Neutrophil (primary cell): Measurements from ENCODE around the gene PITX3.
"Not testable (repeated sequence)": the region's sequence is repeated elsewhere in the genome, so short reads cannot be mapped to it uniquely, and the experiment has no call there.

Source experiments
- H3K27ac ChIP-seq: fragments of 200-600 bp; sonication (generic); 2 replicates; pipeline ENCODE4 v1.5.1; 2016; ENCODE audit warnings: mild to moderate bottlenecking, moderate library complexity
- H3K27me3 ChIP-seq: fragments of 200-600 bp; sonication (generic); 2 replicates; pipeline ENCODE4 v1.6.0; 2016; ENCODE audit warnings: mild to moderate bottlenecking
- H3K36me3 ChIP-seq: fragments of 200-600 bp; sonication (generic); 2 replicates; pipeline ENCODE4 v1.5.1; 2017
- H3K4me1 ChIP-seq, 2 experiments: fragments of 200-600 bp in 1 of 2; sonication (generic) in 1 of 2; 1 replicate in 1 of 2; 2 replicates in 1 of 2; pipeline versions ENCODE4 v1.5.1 to v1.6.1; 2013 to 2016; ENCODE audit warnings: low read depth in 1 of 2, low read length in 1 of 2, mild to moderate bottlenecking in 1 of 2, moderate library complexity in 1 of 2; ENCODE audit not compliant: control insufficient read depth in 1 of 2, insufficient read depth in 1 of 2
- H3K4me3 ChIP-seq, 2 experiments: fragments of 200-600 bp in 1 of 2; sonication (generic) in 1 of 2; 1 replicate in 1 of 2; 2 replicates in 1 of 2; pipeline ENCODE4 v1.5.1; 2013 to 2016; ENCODE audit warnings: low read depth in 1 of 2, low read length in 1 of 2, mild to moderate bottlenecking in 1 of 2, moderate library complexity in 1 of 2
- H3K9me3 ChIP-seq: fragments of 200-600 bp; sonication (generic); 2 replicates; pipeline ENCODE4 v1.5.1; 2016
- CTCF ChIP-seq: fragments of 200-600 bp; sonication (generic); IDR thresholded peaks from 2 replicates; pipeline ENCODE4 v1.5.1; 2016; ENCODE audit warnings: antibody characterized with exemption

Gene PITX3

GRCh38 chr10:102200751-102201640 is 40.3 kb downstream of the PITX3 start:
- no peaks in the 10 kb centered on the region for H3K4me1 ChIP-seq
- H3K27me3 ChIP-seq: peaks cover 9% of the 10 kb centered on the region
- H3K9me3 ChIP-seq: no peaks in the 10 kb centered on the region
- H3K36me3 ChIP-seq: no peaks in the 10 kb centered on the region
- H3K4me3 ChIP-seq: no peak overlapping the region
- no peak for TF ChIP-seq CTCF
- no peak overlapping the region for H3K27ac ChIP-seq

GRCh38 chr10:102198027-102198426 is 43.3 kb downstream of the PITX3 start:
- Histone ChIP-seq H3K4me1 (no peaks in the 10 kb centered on the region), H3K27me3 (peaks cover 9% of the 10 kb centered on the region), H3K9me3 (no peaks in the 10 kb centered on the region), H3K4me3 (no peak overlapping the region), H3K36me3 (no peaks in the 10 kb centered on the region), H3K27ac (no peak overlapping the region)
- no peak for TF ChIP-seq CTCF

GRCh38 chr10:102196893-102197292 is 44.4 kb downstream of the PITX3 start:
- H3K4me1 ChIP-seq: no peaks in the 10 kb centered on the region
- H3K4me3 ChIP-seq: no peak overlapping the region
- H3K27ac ChIP-seq: no peak overlapping the region
- H3K27me3 ChIP-seq: peaks cover 14% of the 10 kb centered on the region
- no peaks in the 10 kb centered on the region for H3K9me3 ChIP-seq
- no peak for TF ChIP-seq CTCF
- no peaks in the 10 kb centered on the region for H3K36me3 ChIP-seq

- no peak for TF ChIP-seq CTCF
- peaks cover 14% of the 10 kb centered on the region for H3K27me3 ChIP-seq
- no peaks in the 10 kb centered on the region for H3K9me3 ChIP-seq
- H3K27ac ChIP-seq: no peak overlapping the region
- no peak overlapping the region for H3K4me3 ChIP-seq
- no peaks in the 10 kb centered on the region for H3K36me3 ChIP-seq
- H3K4me1 ChIP-seq: no peaks in the 10 kb centered on the region
Measured at GRCh38 chr10:102195296-102195870, 45.9 kb downstream of the PITX3 start.

- TF ChIP-seq CTCF: no peak
- peaks cover 12% of the 10 kb centered on the region for H3K27me3 ChIP-seq
- H3K4me3 ChIP-seq: no peak overlapping the region
- no peak overlapping the region for H3K27ac ChIP-seq
- no peaks in the 10 kb centered on the region for H3K9me3 ChIP-seq
- H3K4me1 ChIP-seq: no peaks in the 10 kb centered on the region
- no peaks in the 10 kb centered on the region for H3K36me3 ChIP-seq
Measured at GRCh38 chr10:102191956-102192355, 49.4 kb downstream of the PITX3 start.

- not testable (repeated sequence) for H3K4me3 ChIP-seq, H3K4me1 ChIP-seq, H3K9me3 ChIP-seq, H3K36me3 ChIP-seq, H3K27ac ChIP-seq, H3K27me3 ChIP-seq
Measured at GRCh38 chr10:102188941-102189898, 52.1 kb downstream of the PITX3 start.
